NCI-H345 (cell line): ENCODE data around the gene CXCL6.
A peak's percentile ranks its signal among the peaks of the same experiment; 100 is the strongest.

Experiments
- DNase-seq: peaks from one replicate; lab custom pipeline; 2025; lab: John Stamatoyannopoulos, UW

CXCL6 gene

GRCh38 chr4:73843369-73843768 is 6.9 kb downstream of the CXCL6 start:
- DNase-seq, result no peak

- DNase-seq, result no peak
Observed at GRCh38 chr4:73844345-73844744, 7.9 kb downstream of the CXCL6 start.

- DNase-seq, result no peak
Observed at GRCh38 chr4:73844806-73845205, 8.3 kb downstream of the CXCL6 start.

- DNase-seq, result no peak
Observed at GRCh38 chr4:73847526-73848182, 11.2 kb downstream of the CXCL6 start.

- DNase-seq, result no peak
Observed at GRCh38 chr4:73848183-73848777, 11.8 kb downstream of the CXCL6 start.

GRCh38 chr4:73850261-73850970 is 13.9 kb downstream of the CXCL6 start:
- DNase-seq, result no peak

- no peak for DNase-seq
Observed at GRCh38 chr4:73851293-73851692, 14.8 kb downstream of the CXCL6 start.

GRCh38 chr4:73852771-73853170 is 16.3 kb downstream of the CXCL6 start:
- DNase-seq, result no peak

GRCh38 chr4:73853246-73853704 is 16.8 kb downstream of the CXCL6 start, which contains the start of gene PF4V1:
PF4V1 (plus strand) TSS chr4:73853296; CDS start chr4:73853363, 67 bp downstream.
- DNase-seq, result no peak

GRCh38 chr4:73853718-73854473 is 17.4 kb downstream of the CXCL6 start:
- DNase-seq, result no peak

GRCh38 chr4:73855406-73855805 is 18.9 kb downstream of the CXCL6 start:
- DNase-seq, result no peak

- DNase-seq, result no peak
Observed at GRCh38 chr4:73856518-73856917, 20.0 kb downstream of the CXCL6 start.

GRCh38 chr4:73859614-73860088 is 23.2 kb downstream of the CXCL6 start:
- no peak for DNase-seq

- no peak for DNase-seq
Observed at GRCh38 chr4:73860181-73860580, 23.7 kb downstream of the CXCL6 start.

GRCh38 chr4:73860917-73861316 is 24.4 kb downstream of the CXCL6 start:
- no peak for DNase-seq

GRCh38 chr4:73862322-73862721 is 25.8 kb downstream of the CXCL6 start:
- DNase-seq, result no peak

GRCh38 chr4:73864365-73864764 is 27.9 kb downstream of the CXCL6 start:
- peak; percentile 23 for DNase-seq

- no peak for DNase-seq
Observed at GRCh38 chr4:73864961-73865360, 28.5 kb downstream of the CXCL6 start.

GRCh38 chr4:73865431-73866096 is 29.1 kb downstream of the CXCL6 start:
- DNase-seq, result no peak

GRCh38 chr4:73866246-73866645 is 29.8 kb downstream of the CXCL6 start:
- DNase-seq, result no peak

- DNase-seq, result peak; percentile 33
Observed at GRCh38 chr4:73867783-73868182, 31.3 kb downstream of the CXCL6 start.
